Omental fat pad (tissue), 4 donors: ENCODE data around the gene TMEM69. TPM values are rescaled to one million over a fixed set of nuclear protein-coding genes. Genes with fewer than 3 reads are reported as not detected.
A peak's percentile ranks its signal among the peaks of the same experiment; 100 is the strongest.

Experiments
- ATAC-seq: fragments of 150-250 bp; one replicate; pipeline ENCODE4 v1.9.1; 2016; ENCODE audit warnings: mild to moderate bottlenecking, moderate library complexity; ENCODE audit not compliant: low FRiP score
- DNase-seq: peaks from one replicate; pipeline ENCODE4 v3.0.0-alpha.2; 2019; ENCODE audit warnings: low spot score
- total RNA-seq, 4 donors: library from RNA; depleted of rRNA; stranded (reverse); fragments of >200 nt; gene quantifications; one replicate each; pipeline ENCODE4 v1.1.0, GENCODE V29; 2016
- TF ChIP-seq, protein P1 (sequence below), 3 donors: fragments of 450-650 bp; IDR thresholded peaks; one replicate each; pipeline ENCODE4 v1.5.1; 2016 to 2017; ENCODE audit warnings: antibody characterized with exemption in 3 of 3, mild to moderate bottlenecking in 3 of 3, moderate library complexity in 2 of 3

TMEM69 gene
- total RNA-seq: 10 to 100 TPM; 14.3 to 22.3 (median 21.2) TPM

DNA sequence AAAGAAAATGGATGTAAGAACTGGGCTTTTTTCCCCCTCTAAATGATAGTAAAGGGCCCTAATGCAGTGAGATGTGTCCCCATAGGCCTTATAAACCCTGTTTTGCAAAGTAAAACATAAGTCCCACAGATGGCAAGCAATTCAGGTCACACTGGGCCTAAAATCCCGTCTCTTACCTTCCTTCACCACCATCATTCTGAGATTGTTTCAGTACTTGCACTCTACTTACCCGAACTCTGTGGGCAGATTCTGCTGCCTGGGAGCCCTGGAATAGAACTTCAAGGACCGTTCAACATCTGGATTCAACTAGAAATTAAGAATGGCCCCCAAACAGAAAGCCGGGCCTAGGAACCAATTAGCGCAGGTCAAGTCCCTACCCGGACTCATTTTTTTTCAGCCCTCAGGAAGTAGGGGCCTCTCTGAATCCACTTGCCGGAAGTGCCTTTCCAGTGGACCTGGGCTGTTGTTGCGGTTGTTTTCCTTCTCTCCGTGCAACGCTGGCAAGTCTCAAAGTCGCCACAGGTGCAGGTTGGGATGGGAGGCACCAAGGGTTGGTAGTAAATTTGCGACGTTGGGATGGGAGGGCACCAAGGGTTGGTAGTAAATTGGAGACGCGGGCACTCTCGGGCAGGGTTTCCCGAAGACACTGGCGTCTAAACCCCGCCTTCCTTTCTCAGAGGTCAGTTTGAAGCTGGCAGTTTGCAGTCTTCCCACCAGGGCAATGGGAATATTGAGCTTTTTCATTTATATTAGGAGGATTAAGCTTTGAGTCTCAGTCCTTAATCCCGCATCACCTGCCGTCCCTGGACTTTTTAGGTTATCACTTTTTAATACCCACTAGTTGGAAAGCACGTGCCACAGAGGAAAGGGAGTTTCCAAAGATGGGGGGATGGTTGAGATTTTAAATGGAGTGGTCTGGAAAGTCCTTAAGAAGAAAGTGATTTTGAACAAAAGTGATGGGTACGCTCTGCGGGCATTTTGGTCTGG is at the start of gene TMEM69:
TSS of gene TMEM69 (plus strand) at position 428 of the 987 bp plus-strand sequence. CDS start 2,888 bp downstream, outside the sequence.
- TF ChIP-seq, protein P1, sequence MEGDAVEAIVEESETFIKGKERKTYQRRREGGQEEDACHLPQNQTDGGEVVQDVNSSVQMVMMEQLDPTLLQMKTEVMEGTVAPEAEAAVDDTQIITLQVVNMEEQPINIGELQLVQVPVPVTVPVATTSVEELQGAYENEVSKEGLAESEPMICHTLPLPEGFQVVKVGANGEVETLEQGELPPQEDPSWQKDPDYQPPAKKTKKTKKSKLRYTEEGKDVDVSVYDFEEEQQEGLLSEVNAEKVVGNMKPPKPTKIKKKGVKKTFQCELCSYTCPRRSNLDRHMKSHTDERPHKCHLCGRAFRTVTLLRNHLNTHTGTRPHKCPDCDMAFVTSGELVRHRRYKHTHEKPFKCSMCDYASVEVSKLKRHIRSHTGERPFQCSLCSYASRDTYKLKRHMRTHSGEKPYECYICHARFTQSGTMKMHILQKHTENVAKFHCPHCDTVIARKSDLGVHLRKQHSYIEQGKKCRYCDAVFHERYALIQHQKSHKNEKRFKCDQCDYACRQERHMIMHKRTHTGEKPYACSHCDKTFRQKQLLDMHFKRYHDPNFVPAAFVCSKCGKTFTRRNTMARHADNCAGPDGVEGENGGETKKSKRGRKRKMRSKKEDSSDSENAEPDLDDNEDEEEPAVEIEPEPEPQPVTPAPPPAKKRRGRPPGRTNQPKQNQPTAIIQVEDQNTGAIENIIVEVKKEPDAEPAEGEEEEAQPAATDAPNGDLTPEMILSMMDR (IDR thresholded peaks at IDR 0.05): peak in 1 of 3 donors; percentile 35
- no peak for ATAC-seq
- no peak for DNase-seq

DNA sequence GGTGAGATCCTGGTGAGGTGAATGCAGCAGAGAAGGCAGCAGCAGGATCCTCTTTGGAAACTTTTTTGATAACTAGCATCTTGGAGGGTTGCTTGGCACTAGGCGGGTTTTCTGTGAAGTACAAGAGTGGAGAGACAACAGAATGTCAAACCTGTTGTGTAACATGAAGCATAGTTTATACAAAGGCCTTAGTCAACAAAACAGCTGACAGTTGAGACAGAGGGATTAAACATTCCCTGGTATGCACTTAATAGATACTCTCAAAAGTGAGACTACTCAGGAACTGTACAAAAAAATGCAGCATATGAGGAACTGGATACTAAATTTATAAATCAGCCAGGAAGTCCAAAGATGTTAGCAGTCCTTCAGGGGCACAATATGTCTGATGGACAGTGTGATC is 47.7 kb upstream of the TMEM69 start:
- TF ChIP-seq, protein P1 (IDR thresholded peaks at IDR 0.05): no peak
- ATAC-seq: no peak
- DNase-seq: no peak

DNA sequence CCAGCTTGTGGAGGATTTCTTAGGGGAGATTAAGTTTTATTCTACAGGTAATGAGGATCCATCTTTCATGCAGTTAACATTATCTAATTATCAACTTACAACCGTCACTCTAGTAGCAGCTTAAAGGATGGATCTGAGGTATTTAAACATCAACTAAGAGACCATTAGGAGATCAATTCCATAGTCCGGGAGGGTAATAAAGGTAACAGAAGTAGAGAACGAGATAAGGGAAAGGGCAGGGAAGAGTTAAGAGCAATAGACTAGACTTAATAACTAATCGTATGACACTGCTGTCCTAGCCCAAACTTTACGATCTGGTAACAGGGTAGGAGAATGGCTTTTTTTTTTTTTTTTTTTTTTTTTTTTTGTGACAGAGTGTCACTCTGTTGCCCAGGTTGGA is 44.7 kb upstream of the TMEM69 start:
- no peak for DNase-seq
- no peak for ATAC-seq
- TF ChIP-seq, protein P1 (IDR thresholded peaks at IDR 0.05): no peak

GRCh38 chr1:45643978-45644377 is 44.0 kb upstream of the TMEM69 start:
- TF ChIP-seq, protein P1 (IDR thresholded peaks at IDR 0.05): no peak
- DNase-seq: no peak
- no peak for ATAC-seq

DNA sequence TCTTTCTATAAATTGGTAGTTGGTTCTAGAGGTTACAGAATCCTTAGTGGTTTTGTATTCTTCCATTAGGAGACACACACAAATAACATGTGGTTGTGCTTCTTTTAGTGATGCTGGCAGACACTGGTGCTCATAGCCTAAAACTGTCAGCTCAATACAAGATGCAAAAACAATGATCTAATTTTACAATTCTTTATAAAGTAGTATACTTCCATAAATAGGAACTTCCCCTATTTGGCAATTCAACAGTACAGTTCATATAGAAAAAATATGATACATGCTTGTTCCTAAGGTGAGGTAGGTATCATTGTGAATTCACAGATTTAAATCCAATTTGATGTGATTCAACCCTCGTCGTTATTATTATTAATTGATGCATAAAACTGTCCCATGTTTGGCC is 43.3 kb upstream of the TMEM69 start:
- DNase-seq: no peak
- TF ChIP-seq, protein P1 (IDR thresholded peaks at IDR 0.05): no peak
- no peak for ATAC-seq

- ATAC-seq (no peak), DNase-seq (no peak)
- TF ChIP-seq, protein P1 (IDR thresholded peaks at IDR 0.05): no peak
These were observed 40.5 kb upstream of the TMEM69 start for GRCh38 chr1:45647248-45648021.
